GM18868 (cell line): ENCODE results near the gene ACACB.

ENCODE experiments used
- ATAC-seq: cut with Tn5 transposase; IDR thresholded peaks from one replicate; pipeline ENCODE4 v1.9.1; 2021; ENCODE audit warnings: mild to moderate bottlenecking, moderate library complexity; ENCODE audit not compliant: unreplicated experiment

The ACACB gene

GRCh38 chr12:109109746-109110350 lies 6.5 kb upstream of the ACACB start:
- no peak for ATAC-seq

GRCh38 chr12:109110988-109111495 lies 5.3 kb upstream of the ACACB start:
- no peak for ATAC-seq

- no peak for ATAC-seq
Measured at GRCh38 chr12:109112720-109113465, 3.5 kb upstream of the ACACB start.

- ATAC-seq: no peak
Measured at GRCh38 chr12:109113661-109114321, 2.6 kb upstream of the ACACB start.

- no peak for ATAC-seq
Measured at GRCh38 chr12:109114644-109115043, 1.7 kb upstream of the ACACB start.

- ATAC-seq: no peak
Measured at GRCh38 chr12:109115404-109115757, 1.0 kb upstream of the ACACB start.

GRCh38 chr12:109116611-109116949 lies 193 bp downstream of the ACACB start:
- ATAC-seq: no peak

- ATAC-seq: no peak
Measured at GRCh38 chr12:109120095-109120494, 3.7 kb downstream of the ACACB start.

- ATAC-seq: no peak
Measured at GRCh38 chr12:109120557-109120956, 4.2 kb downstream of the ACACB start.

GRCh38 chr12:109121346-109121880 lies 5.0 kb downstream of the ACACB start:
- ATAC-seq: no peak

GRCh38 chr12:109124878-109125648 lies 8.7 kb downstream of the ACACB start:
- no peak for ATAC-seq

- ATAC-seq: no peak
Measured at GRCh38 chr12:109125791-109126190, 9.4 kb downstream of the ACACB start.

- ATAC-seq: no peak
Measured at GRCh38 chr12:109126784-109127183, 10.4 kb downstream of the ACACB start.

GRCh38 chr12:109127533-109128242 lies 11.3 kb downstream of the ACACB start:
- no peak for ATAC-seq

GRCh38 chr12:109130297-109131153 lies 14.1 kb downstream of the ACACB start:
- ATAC-seq: no peak

- ATAC-seq: no peak
Measured at GRCh38 chr12:109131154-109132050, 15.0 kb downstream of the ACACB start.

- no peak for ATAC-seq
Measured at GRCh38 chr12:109134186-109134917, 18.0 kb downstream of the ACACB start.

GRCh38 chr12:109137055-109137454 lies 20.7 kb downstream of the ACACB start:
- ATAC-seq: no peak
